GM21786 (cell line): ENCODE results near the gene ADSS2.
"Not testable (repeated sequence)": the region's sequence is repeated elsewhere in the genome, so short reads cannot be mapped to it uniquely, and the experiment has no call there.

Experiments used
- ATAC-seq: cut with Tn5 transposase; IDR thresholded peaks from one replicate; pipeline ENCODE4 v1.9.1; 2021; ENCODE audit not compliant: unreplicated experiment

Gene ADSS2

GRCh38 chr1:244400974-244401373 lies 50.7 kb downstream of the ADSS2 start:
- ATAC-seq = no peak

GRCh38 chr1:244397131-244397530 lies 54.6 kb downstream of the ADSS2 start:
- no peak for ATAC-seq

- no peak for ATAC-seq
Observed at GRCh38 chr1:244395965-244396364, 55.7 kb downstream of the ADSS2 start.

GRCh38 chr1:244394826-244395765 lies 56.6 kb downstream of the ADSS2 start:
- ATAC-seq = no peak

- ATAC-seq = no peak
Observed at GRCh38 chr1:244394346-244394745, 57.4 kb downstream of the ADSS2 start.

GRCh38 chr1:244393604-244394176 lies 58.0 kb downstream of the ADSS2 start:
- ATAC-seq = no peak

- no peak for ATAC-seq
Observed at GRCh38 chr1:244391761-244392160, 59.9 kb downstream of the ADSS2 start.

- no peak for ATAC-seq
Observed at GRCh38 chr1:244388961-244389360, 62.7 kb downstream of the ADSS2 start.

GRCh38 chr1:244387415-244387814 lies 64.3 kb downstream of the ADSS2 start:
- ATAC-seq = no peak

GRCh38 chr1:244386595-244386994 lies 65.1 kb downstream of the ADSS2 start:
- no peak for ATAC-seq

- no peak for ATAC-seq
Observed at GRCh38 chr1:244384066-244384465, 67.6 kb downstream of the ADSS2 start.

GRCh38 chr1:244383278-244383884 lies 68.3 kb downstream of the ADSS2 start:
- no peak for ATAC-seq

GRCh38 chr1:244381878-244382565 lies 69.7 kb downstream of the ADSS2 start:
- ATAC-seq = no peak

GRCh38 chr1:244376126-244376525 lies 75.6 kb downstream of the ADSS2 start:
- no peak for ATAC-seq

- no peak for ATAC-seq
Observed at GRCh38 chr1:244375051-244375450, 76.7 kb downstream of the ADSS2 start.

GRCh38 chr1:244374484-244374883 lies 77.2 kb downstream of the ADSS2 start:
- not testable (repeated sequence) for ATAC-seq

GRCh38 chr1:244371242-244372141 lies 80.2 kb downstream of the ADSS2 start:
- ATAC-seq = peak; percentile 58

- no peak for ATAC-seq
Observed at GRCh38 chr1:244370060-244370637, 81.6 kb downstream of the ADSS2 start.

- ATAC-seq = no peak
Observed at GRCh38 chr1:244369256-244370057, 82.3 kb downstream of the ADSS2 start.
